HG02870 (cell line): ENCODE measurements around the gene PITX1.

Experiments used
- ATAC-seq: cut with Tn5 transposase; IDR thresholded peaks from one replicate; pipeline ENCODE4 v1.9.1; 2021; ENCODE audit warnings: mild to moderate bottlenecking, moderate library complexity; ENCODE audit not compliant: unreplicated experiment

Gene PITX1

GRCh38 chr5:135042595-135042994 is 8.6 kb upstream of the PITX1 start:
- ATAC-seq: no peak

GRCh38 chr5:135041726-135042125 is 7.7 kb upstream of the PITX1 start:
- ATAC-seq: no peak

- no peak for ATAC-seq
Measured at GRCh38 chr5:135041145-135041587, 7.1 kb upstream of the PITX1 start.

GRCh38 chr5:135040333-135041144 is 6.5 kb upstream of the PITX1 start:
- no peak for ATAC-seq

- ATAC-seq: no peak
Measured at GRCh38 chr5:135040034-135040332, 6.0 kb upstream of the PITX1 start.

- ATAC-seq: no peak
Measured at GRCh38 chr5:135039271-135040033, 5.4 kb upstream of the PITX1 start.

- ATAC-seq: no peak
Measured at GRCh38 chr5:135038813-135039270, 4.8 kb upstream of the PITX1 start.

GRCh38 chr5:135038205-135038812 is 4.3 kb upstream of the PITX1 start:
- ATAC-seq: no peak

GRCh38 chr5:135037519-135038204 is 3.6 kb upstream of the PITX1 start:
- no peak for ATAC-seq

GRCh38 chr5:135036405-135036804 is 2.4 kb upstream of the PITX1 start:
- no peak for ATAC-seq

- ATAC-seq: no peak
Measured at GRCh38 chr5:135035678-135036030, 1.6 kb upstream of the PITX1 start.

GRCh38 chr5:135034963-135035677 is 1.1 kb upstream of the PITX1 start:
- ATAC-seq: no peak

- ATAC-seq: no peak
Measured at GRCh38 chr5:135034236-135034962, 371 bp upstream of the PITX1 start.

- ATAC-seq: no peak
Measured at GRCh38 chr5:135032999-135033861, 798 bp downstream of the PITX1 start.

GRCh38 chr5:135032695-135032998 is 1.4 kb downstream of the PITX1 start:
- no peak for ATAC-seq

GRCh38 chr5:135031813-135032694 is 2.0 kb downstream of the PITX1 start:
- ATAC-seq: no peak

- no peak for ATAC-seq
Measured at GRCh38 chr5:135030956-135031812, 2.8 kb downstream of the PITX1 start.
